Measurements from ENCODE around the gene GPATCH8. TPM values are rescaled to one million over a fixed set of nuclear protein-coding genes. Genes with fewer than 3 reads are reported as not detected.

The GPATCH8 gene
- total and polyA plus RNA-seq, 2 of the 8 experiments (the other 6 are each of a cell fraction or from before 2014, with no cell fraction given), result 20.5 to 58.1 TPM

- Histone ChIP-seq H2BK15ac (ENCODE audit: low read length) (no peak overlapping the region), H3K36me3 (ENCODE audit: control insufficient read depth in 2 of 4, insufficient read depth in 4 of 4, low read length in 3 of 4) (no peaks in the 10 kb centered on the region), H4K5ac (ENCODE audit: insufficient read length, low read depth, low read length) (no peak overlapping the region), H2BK5ac (ENCODE audit: low read depth, low read length) (no peak overlapping the region), H3K18ac (ENCODE audit: extremely low read depth, low read length) (no peak overlapping the region), H3K9me3 (ENCODE audit: insufficient read depth in 2 of 2, low read depth in 1 of 2, low read length in 1 of 2) (no peaks in the 10 kb centered on the region), H3K4me1 (replicated peaks in 1 of 4; ENCODE audit: control insufficient read depth in 3 of 4, insufficient read depth in 4 of 4, low read length in 3 of 4) (peaks cover 17 to 52% (median 41%) of the 10 kb centered on the region in 4 experiments), H3K9ac (replicated peaks in 1 of 4; ENCODE audit: extremely low read depth in 1 of 4, low read depth in 3 of 4, low read length in 3 of 4) (no peak overlapping the region), H3K27me3 (replicated peaks in 1 of 4; ENCODE audit: control insufficient read depth in 3 of 4, extremely low read depth in 1 of 4, insufficient read depth in 3 of 4, low read length in 3 of 4) (peaks cover 11 to 61% (median 36%) of the 10 kb centered on the region in 4 experiments), H3K56ac (replicated peaks; ENCODE audit: insufficient read length, low read depth, low read length) (no peak overlapping the region), H3K14ac (ENCODE audit: insufficient read length) (no peak overlapping the region), H4K8ac (ENCODE audit: extremely low read depth, insufficient read depth, low read length) (no peak overlapping the region), H3K4ac (replicated peaks; ENCODE audit: insufficient read length, low read depth, low read length) (no peak overlapping the region), H3K79me1 (ENCODE audit: low read depth, low read length) (no peaks in the 10 kb centered on the region), H3K23ac (ENCODE audit: insufficient read length) (no peak overlapping the region), H2BK12ac (ENCODE audit: low read depth, low read length) (no peak overlapping the region), H2AFZ (ENCODE audit: low read length) (no peak overlapping the region), H2AK5ac (ENCODE audit: low read depth, low read length) (no peak overlapping the region), H3K23me2 (ENCODE audit: low read depth, low read length) (peaks cover 3% of the 10 kb centered on the region; the same call in 1 of the 2 replicates), H3K4me3 (ENCODE audit: extremely low read depth in 1 of 4, insufficient read depth in 2 of 4, low read depth in 3 of 4, low read length in 4 of 4) (peak overlapping the region in 3 of 4 experiments; percentile 18 to 46 (median 24); a peak in 4 of 8 replicates), H2BK20ac (ENCODE audit: low read length) (no peak overlapping the region), H2BK120ac (replicated peaks; ENCODE audit: low read depth, low read length) (no peak overlapping the region), H3K79me2 (ENCODE audit: control insufficient read depth in 1 of 2, insufficient read depth in 2 of 2, low read length in 2 of 2) (no peaks in the 10 kb centered on the region), H3K27ac (ENCODE audit: low read depth, low read length) (no peak overlapping the region), H3K4me2 (ENCODE audit: insufficient read depth in 1 of 2, low read depth in 2 of 2, low read length in 2 of 2) (peak overlapping the region; percentile 14 to 59), H4K91ac (replicated peaks; ENCODE audit: insufficient read length, low read length) (peak overlapping the region; percentile 52), H4K20me1 (replicated peaks in 1 of 2; ENCODE audit: control insufficient read depth in 1 of 2, insufficient read depth in 2 of 2, low read length in 2 of 2) (no peaks in the 10 kb centered on the region)
- FAIRE-seq, result peak; percentile 74
- WGBS, 2 experiments (ENCODE audit: extremely low coverage in 1 of 2, insufficient coverage in 1 of 2, insufficient read length in 1 of 2, insufficient replicate concordance in 2 of 2, low coverage in 1 of 2, low lambda C conversion rate in 2 of 2, missing lambda C conversion rate in 1 of 2), result 1% methylated on average over 5 of the region's 15 CpGs; no CpG with 5 or more reads in 1 of the 2 experiments
- ChIA-PET CTCF (ENCODE audit: partially characterized antibody) (interaction anchor here (0.6 to 1.7 kb wide), 8 partner anchors 9 to 164 kb away, joined by 3 to 5 read pairs (median 4); partner anchors contain the start of gene MEIOC), POLR2A (ENCODE audit: partially characterized antibody) (interaction anchor here (0.8 to 14.7 kb wide), 9 partner anchors 8 to 169 kb away, joined by 3 to 219 read pairs (median 6); partner anchors contain the start of genes DBF4B, FZD2 and MEIOC)
- peak; percentile 89 to 91 for DNase-seq (ENCODE audit: low read depth in 1 of 2, low spot score in 2 of 2)
- TF ChIP-seq TCF12 (IDR thresholded peaks at IDR 0.05; ENCODE audit: low read depth, low read length) (peak; percentile 89), KDM4A (IDR thresholded peaks at IDR 0.05; ENCODE audit: low read depth, low read length, severe bottlenecking) (no peak), MAFK (IDR thresholded peaks at IDR 0.05; ENCODE audit: low read depth, low read length) (no peak), SIN3A (conservative IDR thresholded peaks at IDR 0.05 in 1 of 2, IDR thresholded peaks at IDR 0.05 in 1 of 2; ENCODE audit: low read depth in 1 of 2, low read length in 2 of 2) (peak; percentile 88 to 94), RBBP5 (IDR thresholded peaks at IDR 0.05; ENCODE audit: borderline replicate concordance, low read depth, low read length) (peak; percentile 27; the same call in 1 of the 2 replicates), TAF7 (optimal IDR thresholded peaks at IDR 0.05; ENCODE audit: borderline replicate concordance, low read depth, low read length) (no peak), CBX5 (IDR thresholded peaks at IDR 0.05; ENCODE audit: low read depth, low read length) (no peak), RXRA (IDR thresholded peaks at IDR 0.05; ENCODE audit: insufficient read depth, low read depth, low read length) (0 out of 2 replicates have a peak, but pooled peaks have one; percentile 1), TAF1 (IDR thresholded peaks at IDR 0.05; ENCODE audit: low read depth, low read length) (no peak), TBP (IDR thresholded peaks at IDR 0.05; ENCODE audit: low read depth, low read length) (peak; percentile 34; the same call in 1 of the 2 replicates), JUND (IDR thresholded peaks at IDR 0.05; ENCODE audit: low read length) (0 out of 2 replicates have a peak, but pooled peaks have one; percentile 6), FOSL1 (IDR thresholded peaks at IDR 0.05; ENCODE audit: insufficient read depth, low read depth, low read length) (no peak), POLR2A (IDR thresholded peaks at IDR 0.05; ENCODE audit: control extremely low read depth in 1 of 2, low read depth in 2 of 2, low read length in 2 of 2) (no peak), GTF2F1 (IDR thresholded peaks at IDR 0.05; ENCODE audit: borderline replicate concordance, low read depth, low read length) (no peak)
These were observed 36.5 kb upstream of the GPATCH8 start for GRCh38 chr17:44539673-44540072.

Measured in H1 (cell line).